ENCODE measurements around the gene HOOK2. TPM values are rescaled to one million over a fixed set of nuclear protein-coding genes. Genes with fewer than 3 reads are reported as not detected.

Gene HOOK2
- total and polyA plus RNA-seq, 9 of the 15 experiments (the other 6 are each of a cell fraction or from before 2014, with no cell fraction given) = 1.3 to 17.2 (median 9.9) TPM

- no peak for TF ChIP-seq ZNF239 (CRISPR knock-in tag; IDR thresholded peaks at IDR 0.05)
- TF ChIP-seq HCFC1 (IDR thresholded peaks at IDR 0.05; ENCODE audit: low read depth, low read length) = peak; percentile 75
- TF ChIP-seq SP1 (CRISPR knock-in tag; IDR thresholded peaks at IDR 0.05) = peak; percentile 74; the same call in 1 of the 2 replicates
- peak; percentile 99 for TF ChIP-seq BHLHE40 (IDR thresholded peaks at IDR 0.05; ENCODE audit: low read length)
- peak; percentile 71 for TF ChIP-seq PHF20 (IDR thresholded peaks at IDR 0.05; ENCODE audit: partially characterized antibody)
- no peak for TF ChIP-seq TEAD2 (tag; IDR thresholded peaks at IDR 0.05)
- no peak for TF ChIP-seq ZSCAN29 (IDR thresholded peaks at IDR 0.05)
- peak; percentile 49 for TF ChIP-seq MAFG (tag; conservative IDR thresholded peaks at IDR 0.05)
- peak in 1 of 2 experiments; percentile 12; a peak in 1 of 4 replicates for TF ChIP-seq TRIM24 (IDR thresholded peaks at IDR 0.05)
- TF ChIP-seq MCM7 (IDR thresholded peaks at IDR 0.05) = no peak
- no peak for TF ChIP-seq NFE2L1 (tag; IDR thresholded peaks at IDR 0.05; ENCODE audit: borderline replicate concordance, low read depth)
- TF ChIP-seq ZNF507 (tag; conservative IDR thresholded peaks at IDR 0.05) = no peak
Measured at GRCh38 chr19:12722566-12723380, 52.6 kb downstream of the HOOK2 start (continued).
